H54 (cell line): ENCODE data around the gene COMT.

Source experiments
- DNase-seq: peaks from one replicate; pipeline ENCODE4 v3.0.0; 2011; ENCODE audit warnings: low spot score, mixed read lengths; ENCODE audit not compliant: insufficient read length
- FAIRE-seq: peaks from 3 replicates; lab custom pipeline; 2011; peaks lifted over from hg19 to GRCh38; lab: Jason Lieb, UNC
- POLR2A ChIP-seq: IDR thresholded peaks from 2 replicates; pipeline ENCODE4 v1.6.1; 2011; ENCODE audit warnings: low read depth, mild to moderate bottlenecking, low read length

Gene COMT

GRCh38 chr22:19987394-19988306 is 46.1 kb downstream of the COMT start:
- DNase-seq (no peak), FAIRE-seq (no peak)
- no peak for TF ChIP-seq POLR2A

- FAIRE-seq: no peak
- no peak for TF ChIP-seq POLR2A
- no peak for DNase-seq
Measured at GRCh38 chr22:19988331-19988808, 46.8 kb downstream of the COMT start.

- no peak for FAIRE-seq
- TF ChIP-seq POLR2A: no peak
- no peak for DNase-seq
Measured at GRCh38 chr22:19988965-19989724, 47.6 kb downstream of the COMT start.

GRCh38 chr22:19989725-19990067 is 48.1 kb downstream of the COMT start:
- TF ChIP-seq POLR2A: no peak
- DNase-seq (no peak), FAIRE-seq (no peak)

GRCh38 chr22:19990188-19990587 is 48.6 kb downstream of the COMT start:
- DNase-seq (no peak), FAIRE-seq (no peak)
- no peak for TF ChIP-seq POLR2A

- DNase-seq (no peak), FAIRE-seq (no peak)
- no peak for TF ChIP-seq POLR2A
Measured at GRCh38 chr22:19990609-19991394, 49.2 kb downstream of the COMT start.

GRCh38 chr22:19991395-19991644 is 49.7 kb downstream of the COMT start:
- TF ChIP-seq POLR2A: no peak
- DNase-seq (no peak), FAIRE-seq (no peak)

GRCh38 chr22:19991645-19992451 is 50.3 kb downstream of the COMT start:
- no peak for TF ChIP-seq POLR2A
- DNase-seq (no peak), FAIRE-seq (no peak)

GRCh38 chr22:19992481-19992911 is 50.9 kb downstream of the COMT start:
- no peak for TF ChIP-seq POLR2A
- DNase-seq (no peak), FAIRE-seq (no peak)

- DNase-seq: no peak
- no peak for FAIRE-seq
- TF ChIP-seq POLR2A: no peak
Measured at GRCh38 chr22:19992921-19993355, 51.4 kb downstream of the COMT start.

GRCh38 chr22:19993926-19994325 is 52.4 kb downstream of the COMT start:
- TF ChIP-seq POLR2A: no peak
- DNase-seq (no peak), FAIRE-seq (no peak)

- DNase-seq: no peak
- FAIRE-seq: no peak
- no peak for TF ChIP-seq POLR2A
Measured at GRCh38 chr22:19994851-19995610, 53.5 kb downstream of the COMT start.

- DNase-seq: no peak
- TF ChIP-seq POLR2A: no peak
- FAIRE-seq: no peak
Measured at GRCh38 chr22:19995611-19996339, 54.2 kb downstream of the COMT start.
